Nephron progenitor cell (in vitro differentiated cells): Measurements from ENCODE around the gene CACNA2D3.

Experiments
- DNase-seq: peaks from one replicate; pipeline ENCODE4 v3.0.0; 2021
- H3K27ac Mint-ChIP-seq: 2 replicates; pipeline ENCODE4 v1.8.0; 2021; ENCODE audit warnings: mild to moderate bottlenecking, moderate library complexity, mixed read lengths
- H3K27me3 Mint-ChIP-seq: 2 replicates; pipeline ENCODE4 v1.8.0; 2021; ENCODE audit warnings: mild to moderate bottlenecking, low read depth, mixed read lengths; ENCODE audit not compliant: poor library complexity
- H3K36me3 Mint-ChIP-seq: 2 replicates; pipeline ENCODE4 v1.8.0; 2021; ENCODE audit warnings: low read depth, mixed read lengths
- H3K4me1 Mint-ChIP-seq: 2 replicates; pipeline ENCODE4 v1.8.0; 2021; ENCODE audit warnings: mixed read lengths
- H3K4me3 Mint-ChIP-seq: 2 replicates; pipeline ENCODE4 v1.8.0; 2021; ENCODE audit warnings: mild to moderate bottlenecking, moderate library complexity, mixed read lengths
- H3K9me3 Mint-ChIP-seq: 2 replicates; pipeline ENCODE4 v1.8.0; 2021; ENCODE audit warnings: mild to moderate bottlenecking, moderate library complexity, mixed read lengths
- TF ChIP-seq, protein P1 (sequence below): fragments of 200-600 bp; sonication (generic); IDR thresholded peaks from 2 replicates; pipeline ENCODE4 v1.5.0; 2021; ENCODE audit warnings: antibody characterized with exemption

The CACNA2D3 gene

DNA sequence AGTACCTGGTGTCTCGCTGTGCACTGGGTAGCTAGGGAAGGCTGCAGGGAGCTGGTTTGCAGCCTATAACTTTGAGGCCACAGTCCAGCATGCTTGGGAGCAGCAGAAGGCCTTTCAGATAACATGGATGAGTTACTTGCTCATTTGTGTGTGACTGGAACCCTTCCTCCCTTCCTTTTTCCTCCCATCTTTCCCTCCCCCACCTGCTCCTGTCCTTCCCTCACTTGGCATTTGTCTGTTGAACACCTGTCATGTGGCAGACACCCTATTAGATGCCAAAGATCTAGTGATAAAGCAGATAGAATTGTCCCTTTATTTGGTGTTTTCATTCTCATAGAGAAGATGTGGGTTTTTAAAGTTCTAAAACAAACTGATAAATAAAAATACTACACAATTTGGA is 733.9 kb downstream of the CACNA2D3 start:
- Mint-ChIP-seq H3K27ac (no peak overlapping the region), H3K4me1 (peaks cover 48% of the 10 kb centered on the region), H3K27me3 (peaks cover 6% of the 10 kb centered on the region), H3K4me3 (no peak overlapping the region), H3K36me3 (no peaks in the 10 kb centered on the region), H3K9me3 (no peaks in the 10 kb centered on the region)
- TF ChIP-seq, protein P1, sequence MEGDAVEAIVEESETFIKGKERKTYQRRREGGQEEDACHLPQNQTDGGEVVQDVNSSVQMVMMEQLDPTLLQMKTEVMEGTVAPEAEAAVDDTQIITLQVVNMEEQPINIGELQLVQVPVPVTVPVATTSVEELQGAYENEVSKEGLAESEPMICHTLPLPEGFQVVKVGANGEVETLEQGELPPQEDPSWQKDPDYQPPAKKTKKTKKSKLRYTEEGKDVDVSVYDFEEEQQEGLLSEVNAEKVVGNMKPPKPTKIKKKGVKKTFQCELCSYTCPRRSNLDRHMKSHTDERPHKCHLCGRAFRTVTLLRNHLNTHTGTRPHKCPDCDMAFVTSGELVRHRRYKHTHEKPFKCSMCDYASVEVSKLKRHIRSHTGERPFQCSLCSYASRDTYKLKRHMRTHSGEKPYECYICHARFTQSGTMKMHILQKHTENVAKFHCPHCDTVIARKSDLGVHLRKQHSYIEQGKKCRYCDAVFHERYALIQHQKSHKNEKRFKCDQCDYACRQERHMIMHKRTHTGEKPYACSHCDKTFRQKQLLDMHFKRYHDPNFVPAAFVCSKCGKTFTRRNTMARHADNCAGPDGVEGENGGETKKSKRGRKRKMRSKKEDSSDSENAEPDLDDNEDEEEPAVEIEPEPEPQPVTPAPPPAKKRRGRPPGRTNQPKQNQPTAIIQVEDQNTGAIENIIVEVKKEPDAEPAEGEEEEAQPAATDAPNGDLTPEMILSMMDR = no peak
- DNase-seq = no peak

DNA sequence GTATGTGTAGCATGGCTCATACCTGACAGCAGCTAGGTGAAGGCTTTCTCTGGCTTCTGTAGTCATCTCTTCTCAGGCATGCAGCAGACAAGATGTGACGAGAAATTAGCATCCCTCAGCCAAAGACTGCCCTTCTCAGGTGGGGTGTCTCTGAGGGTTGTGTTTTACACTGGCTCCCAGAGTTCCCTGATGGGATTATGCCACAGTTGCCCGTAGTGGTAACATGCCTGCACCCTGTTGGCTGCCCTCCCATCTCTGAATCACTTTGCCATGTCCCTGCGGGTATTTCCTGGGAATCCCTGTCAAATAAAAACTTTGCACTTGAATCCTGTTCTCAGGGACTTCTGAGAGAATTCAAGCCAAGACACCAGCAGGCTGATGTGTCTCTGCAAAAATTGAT is 735.0 kb downstream of the CACNA2D3 start:
- no peak overlapping the region for H3K4me3 Mint-ChIP-seq
- TF ChIP-seq, protein P1 = no peak
- no peak for DNase-seq

DNA sequence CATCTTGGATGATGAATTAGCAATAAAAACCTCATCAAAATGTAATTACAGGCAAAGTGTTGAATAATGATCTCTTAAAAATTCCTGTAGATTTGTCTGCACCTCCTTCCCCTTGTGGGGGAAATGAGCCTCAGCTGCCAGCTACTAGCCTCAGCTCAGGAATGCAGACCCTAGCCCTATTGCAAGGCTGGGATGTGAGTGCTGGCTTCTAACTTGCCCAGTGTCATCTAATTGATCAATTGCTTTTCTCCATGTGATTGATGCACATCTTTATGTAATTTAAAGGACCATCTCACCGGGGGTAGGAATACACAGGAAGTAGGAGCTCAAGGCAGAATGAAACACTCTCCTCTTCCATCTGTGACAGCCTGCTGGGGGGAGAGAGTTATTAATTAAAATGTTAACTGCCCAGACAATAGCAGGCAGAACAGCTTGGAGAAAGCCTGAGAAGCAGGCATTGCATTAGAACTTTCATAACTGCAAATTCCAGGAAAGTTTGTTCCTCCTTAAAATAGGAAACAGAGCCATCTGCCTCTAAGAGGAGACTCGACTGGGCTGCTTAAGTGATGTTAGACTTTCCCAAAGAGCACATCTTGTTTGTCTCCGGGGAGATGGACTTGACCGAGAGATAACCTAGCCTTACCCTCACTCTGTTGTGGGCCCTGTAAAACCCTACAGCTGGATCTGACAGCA is 735.9 kb downstream of the CACNA2D3 start:
- H3K36me3 Mint-ChIP-seq = no peaks in the 10 kb centered on the region
- H3K4me3 Mint-ChIP-seq = no peak overlapping the region
- H3K9me3 Mint-ChIP-seq = no peaks in the 10 kb centered on the region
- peak; percentile 16 for DNase-seq
- H3K27me3 Mint-ChIP-seq = peaks cover 11% of the 10 kb centered on the region
- TF ChIP-seq, protein P1 = no peak
- H3K4me1 Mint-ChIP-seq = peaks cover 52% of the 10 kb centered on the region
- no peak overlapping the region for H3K27ac Mint-ChIP-seq

More for the DNA sequence above, 735.0 kb downstream of the CACNA2D3 start:
- Mint-ChIP-seq H3K27me3 (peaks cover 8% of the 10 kb centered on the region), H3K36me3 (no peaks in the 10 kb centered on the region), H3K9me3 (no peaks in the 10 kb centered on the region), H3K4me1 (peaks cover 49% of the 10 kb centered on the region), H3K27ac (no peak overlapping the region)

DNA sequence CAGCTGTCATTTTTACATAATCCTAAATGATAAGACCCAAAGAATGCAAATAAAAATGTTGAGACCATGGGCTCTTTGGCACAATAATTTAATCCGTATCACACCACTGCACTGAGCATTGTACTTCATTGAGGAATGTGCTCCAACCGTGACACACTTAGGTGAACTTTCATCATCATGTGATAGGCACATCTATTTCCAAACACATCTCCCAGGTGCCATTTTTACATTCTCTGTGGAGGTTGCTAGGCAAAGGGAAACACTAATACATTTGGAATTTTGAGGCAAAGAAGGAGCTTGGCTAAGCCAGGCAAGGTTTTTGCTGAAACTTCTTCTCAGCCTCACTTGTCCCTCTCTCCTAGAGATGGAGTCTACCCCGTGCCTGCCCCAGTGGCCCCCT is 736.8 kb downstream of the CACNA2D3 start:
- H3K36me3 Mint-ChIP-seq = no peaks in the 10 kb centered on the region
- peaks cover 53% of the 10 kb centered on the region for H3K4me1 Mint-ChIP-seq
- H3K27me3 Mint-ChIP-seq = peaks cover 12% of the 10 kb centered on the region

DNA sequence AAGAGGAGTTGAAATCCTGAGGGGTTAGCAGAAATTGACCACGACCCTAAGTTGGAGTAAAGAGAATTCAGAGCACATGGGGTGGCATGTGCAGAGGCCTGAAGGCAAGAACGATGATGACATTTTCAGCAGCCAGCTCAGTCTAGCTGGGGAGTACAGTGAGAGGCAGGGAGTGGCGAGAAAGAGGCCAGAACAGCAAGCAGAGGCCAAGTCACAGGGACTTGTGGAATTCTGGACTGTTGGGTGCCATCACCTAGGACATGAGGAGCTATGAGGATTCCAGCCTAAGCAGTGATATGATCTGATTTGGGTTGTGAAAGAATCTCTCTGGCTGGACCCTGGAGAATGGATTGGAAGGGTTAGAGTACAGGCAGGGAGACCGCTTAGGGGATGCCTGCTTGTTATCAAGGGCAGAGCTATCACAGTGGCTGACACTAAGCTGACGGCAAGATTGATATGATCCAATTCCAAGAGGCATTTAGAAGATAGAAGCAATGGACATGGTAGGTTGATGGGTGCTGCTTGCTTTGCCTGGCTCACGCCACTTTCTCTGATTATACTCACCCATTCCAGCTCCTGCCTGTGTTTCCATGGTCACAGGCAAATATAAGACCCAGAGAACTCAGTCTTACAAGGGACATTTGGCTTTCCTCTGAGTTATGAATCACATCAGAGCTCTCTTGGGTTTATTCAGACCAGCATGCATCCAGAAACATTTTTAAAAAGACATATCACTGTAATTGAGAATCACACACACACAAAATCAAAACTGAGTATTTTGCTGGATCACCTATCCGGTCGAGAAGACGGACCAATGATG is 739.1 kb downstream of the CACNA2D3 start:
- Mint-ChIP-seq H3K4me1 (peaks cover 36% of the 10 kb centered on the region), H3K9me3 (no peaks in the 10 kb centered on the region)

More for the DNA sequence above, 736.8 kb downstream of the CACNA2D3 start:
- DNase-seq = no peak
- H3K4me3 Mint-ChIP-seq = no peak overlapping the region
- no peak overlapping the region for H3K27ac Mint-ChIP-seq
- H3K9me3 Mint-ChIP-seq = no peaks in the 10 kb centered on the region
- TF ChIP-seq, protein P1 = no peak

More for the DNA sequence above, 739.1 kb downstream of the CACNA2D3 start:
- TF ChIP-seq, protein P1 = no peak
- DNase-seq = no peak
- peak overlapping the region; percentile 29 for H3K27ac Mint-ChIP-seq
- H3K4me3 Mint-ChIP-seq = no peak overlapping the region
- peaks cover 8% of the 10 kb centered on the region for H3K27me3 Mint-ChIP-seq
- no peaks in the 10 kb centered on the region for H3K36me3 Mint-ChIP-seq
